ENCODE data around the gene RNF220. TPM values are rescaled to one million over a fixed set of nuclear protein-coding genes. Genes with fewer than 3 reads are reported as not detected.
"Not testable (repeated sequence)": the region's sequence is repeated elsewhere in the genome, so short reads cannot be mapped to it uniquely, and the experiment has no call there.

RNF220 gene
- total RNA-seq, 3 donors from 2014 or later: 61.9 to 83.9 (median 72.7) TPM

- TF ChIP-seq CTCF (IDR thresholded peaks at IDR 0.05): no peak
- ATAC-seq: no peak
- Histone ChIP-seq H3K4me3 (no peak overlapping the region), H3K4me1 (ENCODE audit: low read depth) (no peaks in the 10 kb centered on the region), H3K9me3 (no peaks in the 10 kb centered on the region), H3K36me3 (ENCODE audit: low read depth) (no peaks in the 10 kb centered on the region)
- intact Hi-C loops (cut with DNase I, micrococcal nuclease): no loop called here
- no peak for DNase-seq
These were observed 154.3 kb downstream of the RNF220 start for GRCh38 chr1:44559330-44559729.

- H3K4me1 ChIP-seq (ENCODE audit: low read depth): no peaks in the 10 kb centered on the region
- no peaks in the 10 kb centered on the region for H3K36me3 ChIP-seq (ENCODE audit: low read depth)
- no peak overlapping the region for H3K4me3 ChIP-seq
- H3K9me3 ChIP-seq: no peaks in the 10 kb centered on the region
- no peak for TF ChIP-seq CTCF (IDR thresholded peaks at IDR 0.05)
- intact Hi-C loops (cut with DNase I, micrococcal nuclease): no loop called here
- ATAC-seq (no peak), DNase-seq (no peak)
These were observed 154.9 kb downstream of the RNF220 start for GRCh38 chr1:44559913-44560312.

- H3K4me3 ChIP-seq; intact Hi-C loops (cut with DNase I, micrococcal nuclease); DNase-seq; H3K9me3 ChIP-seq; H3K36me3 ChIP-seq (ENCODE audit: low read depth); H3K4me1 ChIP-seq (ENCODE audit: low read depth); ATAC-seq: not testable (repeated sequence)
These were observed 155.6 kb downstream of the RNF220 start for GRCh38 chr1:44560696-44561095.

- H3K36me3 ChIP-seq (ENCODE audit: low read depth): no peaks in the 10 kb centered on the region
- H3K4me3 ChIP-seq: no peak overlapping the region
- H3K9me3 ChIP-seq: no peaks in the 10 kb centered on the region
- H3K4me1 ChIP-seq (ENCODE audit: low read depth): no peaks in the 10 kb centered on the region
- DNase-seq (no peak), ATAC-seq (no peak)
- TF ChIP-seq CTCF (IDR thresholded peaks at IDR 0.05): no peak
- intact Hi-C loops (cut with DNase I, micrococcal nuclease): no loop called here
These were observed 160.2 kb downstream of the RNF220 start for GRCh38 chr1:44565259-44565750.

GRCh38 chr1:44565833-44566232, 160.8 kb downstream of the RNF220 start:
- intact Hi-C loops (cut with DNase I, micrococcal nuclease): no loop called here
- Histone ChIP-seq H3K4me1 (ENCODE audit: low read depth) (no peaks in the 10 kb centered on the region), H3K4me3 (no peak overlapping the region), H3K9me3 (no peaks in the 10 kb centered on the region), H3K36me3 (ENCODE audit: low read depth) (no peaks in the 10 kb centered on the region)
- ATAC-seq (no peak), DNase-seq (no peak)
- no peak for TF ChIP-seq CTCF (IDR thresholded peaks at IDR 0.05)

- no peak for ATAC-seq
- no peaks in the 10 kb centered on the region for H3K9me3 ChIP-seq
- no peak overlapping the region for H3K4me3 ChIP-seq
- no peak for DNase-seq
- intact Hi-C loops (cut with DNase I, micrococcal nuclease): no loop called here
- TF ChIP-seq CTCF (IDR thresholded peaks at IDR 0.05): no peak
- no peaks in the 10 kb centered on the region for H3K4me1 ChIP-seq (ENCODE audit: low read depth)
- no peaks in the 10 kb centered on the region for H3K36me3 ChIP-seq (ENCODE audit: low read depth)
These were observed 161.4 kb downstream of the RNF220 start for GRCh38 chr1:44566281-44567046.

Measured in mucosa of descending colon (tissue), 3 donors.